HEK293 (cell line): Measurements from ENCODE around the gene ZNF70.

Experiments
- CTCF ChIP-seq: fragments of 450-650 bp; formaldehyde crosslinking; IDR thresholded peaks from 2 replicates; pipeline ENCODE4 v1.5.1; 2016; ENCODE audit warnings: missing biosample characterization, missing genetic modification characterization
- HOXA7 ChIP-seq: sonication (generic); formaldehyde crosslinking; IDR thresholded peaks from 2 replicates; pipeline ENCODE4 v1.8.1; 2022; ENCODE audit warnings: missing genetic modification reagents, borderline replicate concordance
- HOXC10 ChIP-seq: sonication (generic); formaldehyde crosslinking; IDR thresholded peaks from 2 replicates; pipeline ENCODE4 v1.8.1; 2023; ENCODE audit warnings: mild to moderate bottlenecking, missing genetic modification reagents
- KLF16 ChIP-seq: fragments of 450-650 bp; formaldehyde crosslinking; IDR thresholded peaks from 2 replicates; pipeline ENCODE4 v1.5.1; 2017; ENCODE audit warnings: missing biosample characterization, missing genetic modification characterization
- REST ChIP-seq: fragments of 450-650 bp; formaldehyde crosslinking; IDR thresholded peaks from 2 replicates; pipeline ENCODE4 v1.5.1; 2016; ENCODE audit warnings: missing biosample characterization, missing genetic modification characterization
- SCRT2 ChIP-seq: fragments of 450-650 bp; formaldehyde crosslinking; IDR thresholded peaks from 2 replicates; pipeline ENCODE4 v1.5.1; 2016; ENCODE audit warnings: missing biosample characterization, missing genetic modification characterization
- ZNF157 ChIP-seq: fragments of 450-650 bp; formaldehyde crosslinking; IDR thresholded peaks from 2 replicates; pipeline ENCODE4 v1.5.1; 2016; ENCODE audit warnings: missing biosample characterization, missing genetic modification characterization
- ZNF707 ChIP-seq: fragments of 450-650 bp; formaldehyde crosslinking; IDR thresholded peaks from 2 replicates; pipeline ENCODE4 v1.5.1; 2016; ENCODE audit warnings: missing biosample characterization, missing genetic modification characterization
- ZNF777 ChIP-seq: fragments of 450-650 bp; formaldehyde crosslinking; IDR thresholded peaks from 2 replicates; pipeline ENCODE4 v1.5.1; 2017; ENCODE audit warnings: missing biosample characterization, missing genetic modification characterization, borderline replicate concordance

GRCh38 chr22:23774922-23775436 is 24.1 kb upstream of the ZNF70 start:
- TF ChIP-seq CTCF (tag by site-specific recombination) (no peak), HOXA7 (CRISPR knock-in tag) (no peak), ZNF707 (tag by site-specific recombination) (no peak), ZNF777 (tag by site-specific recombination) (no peak), HOXC10 (CRISPR knock-in tag) (no peak), ZNF157 (tag by site-specific recombination) (no peak), SCRT2 (no peak), REST (tag by site-specific recombination) (no peak), KLF16 (no peak)
